GM19328 (cell line): ENCODE measurements around the gene RIT1.
"Not testable (repeated sequence)": the region's sequence is repeated elsewhere in the genome, so short reads cannot be mapped to it uniquely, and the experiment has no call there.

Source experiments
- ATAC-seq: cut with Tn5 transposase; IDR thresholded peaks from one replicate; pipeline ENCODE4 v1.9.1; 2021; ENCODE audit warnings: mild to moderate bottlenecking, moderate library complexity; ENCODE audit not compliant: unreplicated experiment

Gene RIT1

DNA sequence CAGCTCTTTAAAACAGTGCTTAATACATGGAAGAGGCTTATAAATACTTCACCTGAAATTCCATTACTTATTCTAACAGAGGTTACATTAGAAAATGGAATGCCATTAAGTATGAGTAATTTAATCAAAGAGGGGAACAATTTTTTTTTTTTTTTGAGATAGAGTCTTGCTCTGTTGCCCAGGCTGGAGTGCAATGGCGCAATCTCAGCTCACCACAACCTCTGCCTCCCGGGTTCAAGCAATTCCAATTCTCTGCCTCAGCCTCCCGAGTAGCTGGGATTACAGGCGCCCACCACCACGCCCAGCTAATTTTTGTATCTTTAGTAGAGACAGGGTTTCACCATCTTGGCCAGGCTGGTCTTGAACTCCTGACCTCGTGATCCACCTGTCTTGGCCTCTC lies 15.5 kb downstream of the RIT1 start:
- not testable (repeated sequence) for ATAC-seq

DNA sequence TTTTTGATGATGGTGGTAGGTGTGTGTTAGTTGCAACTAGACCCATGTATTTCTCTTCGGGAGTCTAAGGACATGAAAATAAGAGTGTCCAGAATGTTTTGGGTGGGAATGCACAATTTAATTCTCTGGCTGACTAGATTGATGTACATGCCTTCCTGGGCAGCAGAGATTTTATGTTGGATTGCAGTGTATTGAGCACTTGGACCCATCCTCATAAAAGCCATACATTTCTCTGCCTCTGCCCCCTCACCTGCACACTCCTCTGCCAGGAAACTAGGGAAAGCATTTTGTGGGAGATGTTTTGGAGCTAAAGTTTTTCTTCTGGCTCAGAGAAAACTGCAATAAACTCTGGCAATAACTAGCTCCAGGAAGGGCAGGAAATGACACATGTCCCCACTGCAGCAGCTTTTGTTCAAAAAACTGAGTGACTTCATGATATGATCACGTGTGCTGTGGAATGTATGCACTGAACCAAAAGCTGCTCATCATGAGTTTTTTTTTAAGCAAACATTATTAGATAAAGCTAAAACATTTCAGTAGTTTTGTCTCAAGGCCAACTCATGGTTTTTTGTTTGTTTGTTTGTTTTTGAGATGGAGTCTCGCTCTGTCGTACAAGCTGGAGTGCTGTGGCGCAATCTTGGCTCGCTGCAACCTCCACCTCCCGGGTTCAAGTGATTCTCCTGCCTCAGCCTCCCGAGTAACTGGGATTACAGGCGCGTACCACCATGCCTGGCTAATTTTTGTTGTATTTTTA lies 17.6 kb downstream of the RIT1 start:
- no peak for ATAC-seq

DNA sequence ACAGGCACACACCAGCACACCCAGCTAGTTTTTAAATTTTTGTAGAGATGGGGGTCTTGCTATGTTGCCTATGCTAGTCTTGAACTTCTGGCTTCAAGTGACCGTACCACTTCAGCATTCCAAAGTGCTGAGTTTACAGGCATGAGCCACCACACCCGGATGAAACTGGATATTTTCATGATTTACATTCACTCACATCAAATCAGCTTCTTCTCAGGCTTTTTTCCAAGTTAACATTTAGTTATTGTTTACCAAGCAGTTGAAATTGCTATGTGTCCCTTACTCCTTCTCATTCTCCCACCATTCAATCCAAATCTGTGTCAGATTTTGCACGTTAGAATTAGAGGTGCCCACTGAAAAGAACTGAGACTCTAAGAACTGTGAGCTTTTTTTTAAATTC lies 18.4 kb downstream of the RIT1 start:
- ATAC-seq = no peak

DNA sequence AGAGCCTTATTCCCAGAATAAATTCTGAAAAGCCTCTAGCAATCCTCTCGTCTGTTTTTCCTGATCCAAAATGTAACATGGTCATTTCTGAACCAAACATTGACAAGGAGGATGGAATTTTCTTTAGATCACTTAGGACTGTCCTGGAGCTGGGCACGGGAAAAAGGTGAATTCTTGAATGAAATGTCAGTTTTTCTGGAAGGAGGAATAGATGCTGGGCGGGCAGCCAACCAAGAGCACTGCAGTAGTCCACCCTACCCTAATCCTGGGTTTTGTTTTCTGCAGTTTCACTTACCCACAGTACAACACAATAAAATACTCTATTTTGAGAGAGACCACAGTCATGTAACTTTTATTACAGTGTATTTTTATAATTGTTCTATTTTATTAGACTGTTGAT lies 20.9 kb downstream of the RIT1 start:
- no peak for ATAC-seq

DNA sequence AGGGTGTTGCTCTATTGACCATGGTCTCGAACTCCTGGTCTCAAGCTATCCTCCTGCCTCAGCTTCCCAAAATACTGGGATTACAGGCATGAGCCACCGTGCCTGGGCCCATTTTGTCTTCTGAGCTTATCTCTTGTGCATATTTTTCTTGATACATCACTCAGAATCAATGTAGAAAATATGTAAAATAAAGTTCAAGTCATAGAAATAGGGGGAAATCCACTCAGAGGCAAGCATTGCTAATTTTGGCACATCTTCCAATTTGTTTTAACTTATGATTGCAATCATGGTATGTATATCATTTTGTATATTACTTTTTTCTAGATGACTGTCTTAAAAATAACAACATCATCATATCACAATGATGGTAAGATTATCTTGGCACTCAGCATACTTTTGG lies 21.6 kb downstream of the RIT1 start:
- ATAC-seq = no peak

DNA sequence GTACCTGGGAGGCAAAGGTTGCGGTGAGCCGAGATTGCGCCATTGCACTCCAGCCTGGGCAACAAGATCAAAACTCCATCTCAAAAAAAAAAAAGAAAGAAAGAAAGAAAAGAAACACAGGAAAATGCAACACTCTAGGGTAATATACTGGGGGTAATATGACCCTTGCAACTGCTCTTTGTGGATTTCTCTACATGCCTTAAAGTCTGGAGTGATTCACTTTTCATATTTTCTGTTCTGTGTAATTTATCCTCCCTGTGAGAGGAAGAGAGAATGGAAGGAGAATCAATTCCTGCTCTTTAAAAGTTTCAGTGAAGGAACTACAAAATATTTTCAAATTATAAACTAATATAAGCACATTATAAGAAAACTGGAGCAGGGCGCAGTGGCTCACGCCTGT lies 22.7 kb downstream of the RIT1 start:
- ATAC-seq = no peak

DNA sequence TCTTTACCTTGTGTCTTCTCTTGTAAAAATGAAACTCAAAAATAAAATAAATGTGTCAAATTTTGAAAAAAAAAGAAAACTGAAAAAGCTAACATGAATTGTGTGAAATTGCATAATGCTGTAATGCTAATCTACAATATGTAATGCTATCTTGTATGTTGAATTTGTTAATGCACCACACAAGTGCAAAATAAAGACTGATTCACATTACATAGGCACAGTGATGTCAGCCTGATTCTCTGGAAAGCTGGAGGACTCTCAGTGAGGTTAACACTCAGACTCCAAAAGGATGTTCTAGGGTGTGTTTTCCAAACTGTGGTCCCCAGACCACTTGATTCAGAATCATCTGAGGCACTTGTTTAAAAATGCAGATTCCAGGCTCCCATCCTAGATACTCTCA lies 26.2 kb downstream of the RIT1 start:
- no peak for ATAC-seq

DNA sequence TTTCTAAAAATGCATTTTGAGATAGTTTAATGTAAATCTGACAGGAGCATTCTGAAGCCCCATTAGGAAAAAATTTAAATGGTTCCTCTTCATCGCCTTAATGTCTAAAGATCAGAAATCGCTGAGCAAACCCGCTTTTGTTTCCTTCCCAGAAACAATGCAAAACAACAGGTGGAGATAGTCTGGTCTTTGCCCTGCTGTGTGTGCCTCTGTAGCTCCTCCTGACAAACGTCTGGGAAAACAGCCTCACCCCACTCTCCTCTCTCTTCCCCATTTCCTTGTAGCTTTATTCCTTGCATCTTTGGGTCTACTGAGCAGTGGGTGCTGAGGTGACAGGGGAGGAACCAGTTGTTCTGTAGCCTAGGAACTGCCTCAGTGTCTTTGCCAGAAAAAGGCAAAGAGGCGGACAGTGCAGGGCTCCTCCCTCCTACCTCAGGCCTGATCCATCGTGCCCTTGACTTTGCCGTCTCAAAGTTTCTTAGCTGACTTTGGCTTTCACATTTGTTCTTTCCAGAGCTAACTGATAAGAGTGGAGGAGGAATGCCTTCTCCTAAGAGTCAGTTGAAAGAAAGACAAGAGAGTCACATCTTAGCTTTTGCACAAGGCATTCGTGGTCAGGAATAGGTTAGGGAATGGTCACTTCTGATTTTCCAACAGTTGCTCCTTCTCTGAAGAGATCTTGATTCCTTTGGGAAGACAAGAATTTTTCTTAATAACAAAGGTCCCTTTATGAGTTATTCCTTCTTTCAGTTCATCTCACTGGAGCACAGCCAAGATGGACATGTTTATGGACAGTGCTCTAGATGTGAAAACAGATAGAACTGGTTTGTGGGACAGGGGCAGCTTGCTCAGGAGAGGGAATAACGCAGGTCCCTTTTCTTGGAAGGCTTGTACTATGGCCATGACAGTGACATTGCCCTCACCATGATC lies 26.9 kb downstream of the RIT1 start:
- no peak for ATAC-seq

DNA sequence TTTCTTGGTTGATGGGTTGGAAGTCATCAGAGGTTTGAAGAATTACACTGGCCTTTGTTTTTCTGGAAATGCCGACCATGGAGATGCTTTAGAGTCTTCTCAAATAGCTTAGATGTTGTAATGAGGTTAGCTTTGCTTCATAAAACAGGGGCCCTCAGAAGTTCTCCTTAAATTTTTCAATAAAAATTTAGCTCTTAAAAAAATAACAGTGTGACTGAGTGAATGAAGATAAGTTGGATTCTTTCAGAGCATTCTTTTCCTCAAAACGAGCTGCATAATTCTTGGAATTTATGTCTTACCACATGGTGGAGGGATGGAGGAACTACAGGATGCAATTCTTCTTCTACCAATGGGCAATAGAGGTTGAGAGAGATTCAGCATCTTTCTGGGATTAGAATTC lies 28.4 kb downstream of the RIT1 start:
- no peak for ATAC-seq

DNA sequence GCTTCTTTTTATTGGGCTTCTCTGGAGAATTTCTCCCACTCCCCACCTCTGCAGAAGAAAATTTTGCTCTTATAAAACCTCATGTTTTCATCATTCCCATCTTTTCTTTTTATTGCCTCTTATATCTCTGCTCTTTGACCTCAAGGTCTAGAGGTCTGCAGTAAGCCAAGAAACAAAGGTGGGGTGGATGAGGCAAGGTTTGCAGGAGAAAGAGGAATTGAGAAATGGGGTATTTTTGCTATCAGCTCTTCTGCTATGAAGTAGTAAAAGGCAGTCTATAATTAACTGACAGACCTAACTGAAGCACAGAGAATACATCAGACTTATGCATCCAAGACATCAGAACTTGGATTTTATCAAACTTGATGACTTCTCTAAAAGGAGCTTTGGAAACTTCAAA lies 28.9 kb downstream of the RIT1 start:
- ATAC-seq = no peak

DNA sequence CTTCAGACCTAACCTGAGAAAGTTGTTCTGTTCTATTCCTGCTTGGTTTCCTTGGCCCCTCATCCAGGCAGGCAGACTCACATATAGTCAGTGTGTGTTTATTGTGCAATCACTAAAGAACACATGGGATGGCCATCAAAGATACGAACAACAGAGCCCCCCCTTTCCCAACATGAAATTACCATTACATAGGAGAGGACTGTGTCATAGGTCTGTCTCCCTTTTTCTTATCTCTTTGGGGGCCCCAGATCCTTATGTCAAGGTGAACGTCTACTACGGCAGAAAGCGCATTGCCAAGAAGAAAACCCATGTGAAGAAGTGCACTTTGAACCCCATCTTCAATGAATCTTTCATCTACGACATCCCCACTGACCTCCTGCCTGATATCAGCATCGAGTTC lies 30.2 kb downstream of the RIT1 start:
- no peak for ATAC-seq

DNA sequence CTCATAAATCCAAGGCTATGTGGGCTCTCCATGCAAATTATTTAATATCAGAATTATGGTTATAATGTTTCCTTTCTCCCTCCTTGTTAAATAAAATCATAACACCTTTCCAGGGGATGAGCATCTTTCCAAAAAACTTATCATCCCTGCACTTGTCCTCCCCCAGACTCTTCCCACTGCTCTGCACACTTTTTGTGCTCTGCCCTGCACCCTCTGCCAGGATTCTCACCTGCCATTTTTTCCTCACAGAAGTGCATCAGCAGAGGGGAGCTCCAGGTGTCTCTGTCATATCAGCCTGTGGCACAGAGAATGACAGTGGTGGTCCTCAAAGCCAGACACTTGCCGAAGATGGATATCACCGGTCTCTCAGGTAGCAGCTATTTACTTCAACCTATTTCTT lies 30.9 kb downstream of the RIT1 start:
- no peak for ATAC-seq

DNA sequence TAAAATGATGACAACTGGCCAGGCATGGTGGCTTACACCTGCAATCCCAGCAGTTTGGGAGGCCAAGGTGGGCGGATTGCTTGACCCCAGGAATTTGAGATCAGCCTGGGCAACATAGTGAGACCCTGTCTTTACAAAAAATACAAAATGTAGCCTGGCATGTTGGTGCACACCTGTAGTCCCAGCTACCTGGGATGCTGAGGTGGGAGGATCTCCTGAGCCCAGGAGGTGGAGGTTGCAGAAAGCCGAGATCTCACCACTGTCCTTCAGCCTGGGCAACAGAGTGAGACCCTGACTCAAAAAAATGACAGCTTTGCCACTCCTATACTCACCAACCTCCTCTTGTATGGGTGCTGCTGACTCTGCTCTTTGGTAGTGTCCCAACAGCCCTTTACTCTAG lies 33.2 kb downstream of the RIT1 start:
- no peak for ATAC-seq

DNA sequence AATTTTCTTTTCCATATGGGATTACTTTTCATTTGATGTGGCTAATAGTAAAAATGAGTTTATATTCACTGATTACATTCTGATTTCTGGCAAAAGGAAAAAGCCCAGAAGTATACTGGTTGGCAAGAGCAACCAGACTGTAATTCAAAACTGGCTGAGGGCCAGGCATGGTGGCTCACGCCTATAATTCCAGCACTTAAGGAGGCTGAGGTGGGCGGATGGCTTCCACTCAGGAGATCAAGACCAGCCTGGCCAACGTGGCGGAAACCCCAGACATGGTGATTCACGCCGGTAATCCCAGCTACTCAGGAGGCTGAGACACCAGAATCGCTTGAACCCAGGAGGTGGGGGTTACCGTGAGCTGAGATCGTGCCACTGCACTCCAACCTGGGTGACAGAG lies 37.3 kb downstream of the RIT1 start:
- no peak for ATAC-seq

DNA sequence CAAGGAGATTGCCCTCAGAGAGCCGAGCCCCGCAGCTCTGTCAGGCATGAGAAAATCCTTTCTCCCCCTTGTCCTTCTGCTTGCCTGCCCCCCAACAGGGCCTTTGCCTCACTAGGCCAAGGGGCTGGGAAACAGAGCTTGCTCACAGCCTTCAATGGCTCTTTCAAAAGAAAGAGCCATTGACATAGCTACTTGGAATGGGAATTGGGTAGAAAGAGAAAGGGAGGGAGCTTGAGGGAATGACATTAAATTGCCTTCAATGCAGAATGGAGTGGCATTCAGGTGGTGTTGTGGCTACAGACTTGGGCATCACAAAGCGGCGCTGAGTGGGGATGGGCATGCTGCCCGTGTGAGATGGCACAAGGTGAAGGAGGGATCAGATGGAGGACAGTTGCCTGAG lies 38.6 kb downstream of the RIT1 start:
- ATAC-seq = no peak

DNA sequence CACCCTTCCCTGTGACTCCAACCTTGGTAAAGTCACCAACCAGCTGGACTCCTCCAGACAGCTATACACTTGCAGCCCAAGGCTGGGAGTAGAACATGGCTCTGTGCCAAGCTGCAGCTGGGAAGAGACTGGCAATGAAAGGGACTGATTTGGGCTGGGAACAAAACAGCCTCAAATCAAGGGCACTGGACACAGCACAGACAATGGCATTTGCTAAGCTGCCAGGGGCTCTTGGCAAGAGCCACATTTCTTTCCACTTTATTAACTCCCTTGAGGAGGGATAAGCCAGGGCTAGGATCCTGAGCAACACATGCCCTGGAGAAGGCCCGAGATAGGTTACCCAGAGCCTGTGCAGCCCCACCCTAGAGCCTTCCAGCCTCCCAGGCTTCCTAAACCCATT lies 39.8 kb downstream of the RIT1 start:
- ATAC-seq = no peak

DNA sequence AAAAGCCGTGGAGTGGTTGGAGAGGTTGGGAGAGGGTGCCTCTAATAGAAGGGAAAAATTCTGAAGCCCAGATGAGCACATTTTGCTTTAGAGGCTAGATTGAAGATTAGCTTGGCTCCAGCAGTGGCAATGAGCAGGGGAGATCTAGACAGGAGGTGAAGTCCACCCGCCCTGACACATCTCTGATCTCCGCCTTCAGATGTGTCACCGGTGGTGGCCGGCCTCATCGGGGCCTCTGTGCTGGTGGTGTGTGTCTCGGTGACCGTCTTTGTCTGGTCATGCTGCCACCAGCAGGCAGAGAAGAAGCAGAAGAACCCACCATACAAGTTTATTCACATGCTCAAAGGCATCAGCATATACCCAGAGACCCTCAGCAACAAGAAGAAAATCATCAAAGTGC lies 43.4 kb downstream of the RIT1 start:
- no peak for ATAC-seq

DNA sequence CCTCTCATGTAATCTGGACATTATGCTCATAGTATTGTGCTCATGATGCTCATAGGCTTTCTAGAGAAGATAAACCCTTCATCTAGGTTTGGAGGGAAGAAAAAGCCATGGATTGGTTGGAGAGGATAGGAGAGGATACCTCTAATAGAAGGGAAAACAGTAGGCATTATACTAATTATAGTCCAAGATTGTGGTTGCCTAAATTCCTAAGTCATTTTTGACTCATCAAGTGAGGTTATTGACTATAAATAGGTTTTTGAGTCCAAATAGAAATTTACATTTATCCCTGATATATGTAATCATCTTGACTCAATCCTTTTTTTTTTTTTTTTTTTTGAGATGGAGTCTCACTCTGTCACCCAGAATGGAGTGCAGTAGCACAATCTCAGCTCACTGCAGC lies 46.8 kb downstream of the RIT1 start:
- no peak for ATAC-seq

DNA sequence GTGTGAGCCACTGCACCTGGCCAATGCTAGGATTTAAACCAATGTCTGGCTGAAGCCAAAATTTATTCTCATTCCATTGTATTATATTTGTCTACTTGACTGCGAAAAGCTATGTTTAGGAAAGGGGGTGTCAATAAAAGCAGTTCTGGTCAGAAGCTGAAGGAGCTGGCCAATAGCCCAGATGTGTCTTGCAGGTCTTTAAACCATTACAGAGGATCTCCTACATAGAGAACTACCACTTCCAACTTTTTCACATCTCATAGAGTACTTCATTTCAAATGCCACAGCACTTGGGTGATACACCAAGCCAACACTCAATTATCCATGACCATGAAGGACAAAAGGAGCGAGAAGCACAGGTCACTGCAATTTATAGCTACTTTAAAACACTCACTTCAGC lies 49.3 kb downstream of the RIT1 start:
- ATAC-seq = no peak

DNA sequence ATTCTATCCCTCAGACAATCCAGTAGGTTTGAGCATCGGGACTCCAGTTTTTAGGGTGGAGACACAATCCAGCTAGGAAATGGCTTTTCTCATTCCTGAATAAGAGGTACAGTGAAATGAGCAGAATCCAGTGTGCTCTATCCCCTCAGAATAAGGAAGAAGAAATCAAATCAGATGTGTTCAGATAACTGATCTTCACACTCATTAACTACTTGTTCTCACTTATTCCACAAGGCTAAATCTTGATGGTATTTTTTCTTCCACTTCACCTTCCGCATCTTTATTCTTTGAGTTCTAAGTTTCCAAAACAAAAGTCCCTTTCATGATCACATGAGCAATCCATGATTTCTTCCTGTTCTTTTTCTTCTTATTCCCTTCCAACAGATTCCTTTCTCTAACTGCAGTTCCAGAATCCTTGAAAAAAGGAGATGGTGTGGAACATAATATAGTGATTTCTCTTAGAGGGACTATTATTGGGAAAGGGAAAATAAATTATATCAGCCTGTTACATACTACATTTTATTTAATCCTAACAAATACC lies 50.1 kb downstream of the RIT1 start:
- no peak for ATAC-seq

DNA sequence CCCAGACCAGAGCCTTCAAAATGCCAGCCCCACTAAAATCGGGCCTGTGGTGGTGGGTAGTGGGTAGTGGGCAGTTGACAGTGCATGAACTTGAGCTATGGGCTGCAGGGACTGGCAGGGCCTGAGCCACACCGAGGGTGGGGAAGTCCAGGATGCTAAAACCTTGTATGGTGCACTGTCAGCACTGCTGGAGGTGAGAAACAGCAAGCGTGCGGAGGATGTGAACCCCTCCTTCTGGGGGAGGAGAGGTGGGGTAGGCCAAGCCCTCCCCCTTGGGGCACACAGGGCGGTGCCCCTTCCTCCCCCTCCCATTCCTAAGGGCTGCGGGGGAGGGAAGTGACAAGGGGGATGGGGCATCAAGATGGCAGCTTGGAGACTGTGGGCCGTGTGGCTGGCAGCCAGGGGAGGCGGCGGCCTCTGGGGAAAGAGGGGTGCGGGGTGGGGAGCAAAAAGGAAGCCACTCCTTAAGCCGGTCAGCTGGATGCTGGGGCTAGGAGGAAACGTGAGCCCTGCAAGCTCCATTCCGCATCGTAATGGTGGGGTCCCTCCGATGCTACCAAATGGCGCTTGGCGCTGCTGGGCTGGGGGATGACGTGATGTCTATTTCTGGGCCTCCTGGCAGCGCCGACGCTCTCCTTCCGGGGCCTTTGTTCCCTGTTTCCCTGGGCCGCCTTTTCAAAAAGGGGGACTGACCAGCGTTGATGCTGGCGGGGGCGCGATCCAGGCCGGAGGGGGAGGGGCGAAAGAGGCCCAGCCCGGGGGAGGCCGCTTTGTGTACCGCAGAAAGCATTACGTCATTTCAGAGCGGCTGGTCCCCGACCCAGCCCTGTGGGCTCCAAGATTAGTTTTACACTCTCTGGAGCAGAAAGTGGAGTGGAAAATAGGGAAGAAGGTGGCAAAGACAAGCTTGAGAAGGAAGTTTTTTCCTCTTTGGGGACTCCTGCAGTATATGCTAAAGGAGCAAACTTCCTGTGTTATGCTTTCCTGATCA lies 51.0 kb downstream of the RIT1 start:
- ATAC-seq = no peak
